NB4 (cell line): ENCODE data around the gene TGM4.

Experiments
- POLR2A ChIP-seq: IDR thresholded peaks from 2 replicates; pipeline ENCODE4 v1.6.1; 2011; ENCODE audit warnings: mild to moderate bottlenecking; ENCODE audit not compliant: insufficient read length; ENCODE audit errors: extremely low read depth
- TF ChIP-seq, protein P1 (sequence below): IDR thresholded peaks from one replicate; pipeline ENCODE4 v1.5.1; 2012; ENCODE audit warnings: low read depth, low read length
- TF ChIP-seq, protein P2 (sequence below): IDR thresholded peaks from 2 replicates; pipeline ENCODE4 v1.6.1; 2011; ENCODE audit warnings: low read depth, low read length

DNA sequence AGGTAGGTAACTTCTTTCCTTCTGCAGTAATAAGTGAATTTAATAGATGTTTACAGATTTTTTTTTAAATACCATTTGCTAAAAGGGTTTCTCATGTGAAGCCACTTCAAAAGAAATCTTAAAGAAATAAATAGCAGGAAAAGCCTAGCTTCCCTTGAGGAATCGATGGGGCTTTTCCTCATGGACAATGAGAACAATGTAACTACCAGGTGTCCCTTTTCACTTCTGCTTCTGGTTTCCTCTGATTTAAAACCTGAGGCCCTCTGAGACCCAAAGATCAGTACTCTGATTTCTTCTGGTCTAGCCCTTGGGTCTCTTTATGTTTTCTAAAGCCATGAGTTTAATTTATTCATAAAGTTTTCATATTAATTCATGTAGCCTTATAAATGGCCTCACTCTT lies 25.8 kb upstream of the TGM4 start:
- TF ChIP-seq, protein P1, sequence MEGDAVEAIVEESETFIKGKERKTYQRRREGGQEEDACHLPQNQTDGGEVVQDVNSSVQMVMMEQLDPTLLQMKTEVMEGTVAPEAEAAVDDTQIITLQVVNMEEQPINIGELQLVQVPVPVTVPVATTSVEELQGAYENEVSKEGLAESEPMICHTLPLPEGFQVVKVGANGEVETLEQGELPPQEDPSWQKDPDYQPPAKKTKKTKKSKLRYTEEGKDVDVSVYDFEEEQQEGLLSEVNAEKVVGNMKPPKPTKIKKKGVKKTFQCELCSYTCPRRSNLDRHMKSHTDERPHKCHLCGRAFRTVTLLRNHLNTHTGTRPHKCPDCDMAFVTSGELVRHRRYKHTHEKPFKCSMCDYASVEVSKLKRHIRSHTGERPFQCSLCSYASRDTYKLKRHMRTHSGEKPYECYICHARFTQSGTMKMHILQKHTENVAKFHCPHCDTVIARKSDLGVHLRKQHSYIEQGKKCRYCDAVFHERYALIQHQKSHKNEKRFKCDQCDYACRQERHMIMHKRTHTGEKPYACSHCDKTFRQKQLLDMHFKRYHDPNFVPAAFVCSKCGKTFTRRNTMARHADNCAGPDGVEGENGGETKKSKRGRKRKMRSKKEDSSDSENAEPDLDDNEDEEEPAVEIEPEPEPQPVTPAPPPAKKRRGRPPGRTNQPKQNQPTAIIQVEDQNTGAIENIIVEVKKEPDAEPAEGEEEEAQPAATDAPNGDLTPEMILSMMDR: no peak
- TF ChIP-seq, protein P2, sequence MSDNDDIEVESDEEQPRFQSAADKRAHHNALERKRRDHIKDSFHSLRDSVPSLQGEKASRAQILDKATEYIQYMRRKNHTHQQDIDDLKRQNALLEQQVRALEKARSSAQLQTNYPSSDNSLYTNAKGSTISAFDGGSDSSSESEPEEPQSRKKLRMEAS: no peak
- no peak for TF ChIP-seq POLR2A
